Kidney capillary endothelial cell (primary cell): ENCODE data around the gene RET.

Experiments used
- DNase-seq: peaks from one replicate; pipeline ENCODE4 v3.0.0-alpha.2; 2018; ENCODE audit warnings: low spot score

The RET gene

DNA sequence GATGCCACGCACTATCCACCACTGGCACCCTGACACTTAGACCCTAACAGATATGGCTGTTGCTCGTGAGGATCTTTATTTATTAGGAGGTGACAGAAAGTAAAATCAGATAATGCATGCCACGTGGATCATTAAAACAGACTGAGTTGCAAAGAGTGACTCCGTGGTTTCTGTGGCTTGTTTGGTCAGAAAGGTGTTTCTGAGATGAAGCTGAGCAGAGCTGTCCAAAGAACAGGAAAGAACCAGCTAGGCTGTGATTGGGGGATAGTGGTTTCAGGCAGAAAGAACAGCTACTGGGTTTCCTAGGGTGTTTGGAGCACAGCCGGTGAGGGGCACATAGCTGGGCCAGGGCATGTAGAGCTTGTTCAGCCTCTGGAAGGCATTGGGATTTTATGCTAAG lies 95.8 kb downstream of the RET start:
- DNase-seq = no peak

GRCh38 chr10:43173120-43173519 lies 96.3 kb downstream of the RET start:
- DNase-seq = no peak

DNA sequence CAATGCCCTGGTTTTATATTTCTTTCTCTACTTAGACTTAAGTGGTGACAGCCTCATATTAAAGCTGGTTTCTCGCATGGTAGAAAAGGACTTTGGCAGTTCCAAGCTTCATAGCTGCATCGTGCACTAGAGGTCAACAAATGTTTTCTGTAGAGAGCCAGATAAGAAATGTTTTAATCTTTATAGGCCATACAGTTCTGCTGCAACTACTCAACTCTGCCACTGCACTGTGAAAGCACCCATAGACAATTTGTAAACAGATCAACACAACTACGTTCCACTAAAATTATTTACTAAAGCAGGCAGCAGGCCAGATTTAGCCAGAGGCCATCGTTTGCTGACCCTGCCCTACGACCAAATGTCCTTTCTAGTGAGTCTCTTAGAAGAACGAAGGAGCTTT lies 98.1 kb downstream of the RET start:
- DNase-seq = no peak

- no peak for DNase-seq
Observed at GRCh38 chr10:43176271-43176670, 99.4 kb downstream of the RET start.

- no peak for DNase-seq
Observed at GRCh38 chr10:43177595-43177994, 100.7 kb downstream of the RET start.
